DMS 273 (cell line): ENCODE results near the gene PSG3.
A peak's percentile ranks its signal among the peaks of the same experiment; 100 is the strongest.
"Not testable (repeated sequence)": the region's sequence is repeated elsewhere in the genome, so short reads cannot be mapped to it uniquely, and the experiment has no call there.

ENCODE experiments used
- DNase-seq: peaks from one replicate; lab custom pipeline; 2025; ENCODE audit not compliant: unreplicated experiment; lab: John Stamatoyannopoulos, UW

Gene PSG3

DNA sequence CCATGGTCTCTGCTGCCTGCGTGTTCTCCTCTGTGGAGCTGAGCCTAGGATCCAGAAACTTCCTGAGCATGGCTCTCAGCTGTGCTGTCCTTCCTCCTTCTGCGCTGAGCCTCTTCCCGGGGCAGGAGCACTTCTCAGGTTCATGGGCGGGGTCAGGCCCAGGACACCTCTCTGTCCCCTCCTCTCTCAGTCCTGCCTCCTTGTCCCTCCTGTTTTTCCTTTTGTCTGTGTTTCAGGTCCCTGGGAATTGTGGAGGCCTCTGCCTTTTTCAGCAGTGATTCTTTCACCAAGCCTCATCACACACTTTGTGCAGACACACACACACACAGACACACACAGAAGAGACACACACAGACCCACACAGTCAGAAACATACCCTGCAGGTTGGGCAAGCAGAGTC lies at the start of gene PSG3:
Gene PSG3 (minus strand): TSS at position 101 of the 400 bp plus-strand sequence. CDS start 97 bp downstream, at position 4.
- not testable (repeated sequence) for DNase-seq

DNA sequence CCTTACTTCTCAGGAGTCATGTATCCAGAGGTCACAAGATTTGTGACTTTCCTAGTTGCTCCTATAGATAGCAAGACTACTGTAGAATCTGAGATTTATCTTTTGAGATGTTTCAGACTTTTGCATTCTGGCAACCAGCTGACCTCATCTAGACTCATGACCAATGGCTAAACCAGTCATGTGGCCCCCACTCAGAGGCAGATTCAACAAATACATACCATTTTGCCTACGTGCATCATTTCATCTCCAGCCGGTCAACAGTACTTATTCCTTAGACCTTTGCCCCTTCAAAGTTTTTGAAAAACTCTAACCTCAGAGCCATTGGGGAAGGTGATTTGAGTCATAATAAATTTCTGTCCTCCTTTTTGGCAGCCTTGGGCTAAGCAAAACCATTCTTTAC lies 48.5 kb upstream of the PSG3 start:
- not testable (repeated sequence) for DNase-seq

DNA sequence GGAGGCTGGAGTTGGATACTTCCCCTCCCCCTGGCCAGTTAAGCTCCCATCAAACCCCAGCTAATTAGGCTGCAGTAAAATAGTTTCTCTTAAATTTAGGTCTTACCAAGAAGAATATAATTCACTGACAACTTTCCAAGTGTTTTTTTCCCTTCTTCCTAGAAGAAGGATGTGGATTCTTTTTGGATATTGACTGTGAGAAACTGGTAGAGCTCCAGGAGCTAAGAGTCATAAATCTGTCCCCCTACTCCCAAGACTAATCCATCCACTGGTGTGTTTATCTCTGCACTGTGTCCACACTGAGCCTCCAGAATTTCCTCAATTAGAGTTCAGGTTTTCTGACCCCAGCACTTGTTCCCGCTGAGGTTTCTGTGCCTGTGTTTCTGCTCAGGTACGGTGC lies 47.5 kb upstream of the PSG3 start:
- DNase-seq: not testable (repeated sequence)

DNA sequence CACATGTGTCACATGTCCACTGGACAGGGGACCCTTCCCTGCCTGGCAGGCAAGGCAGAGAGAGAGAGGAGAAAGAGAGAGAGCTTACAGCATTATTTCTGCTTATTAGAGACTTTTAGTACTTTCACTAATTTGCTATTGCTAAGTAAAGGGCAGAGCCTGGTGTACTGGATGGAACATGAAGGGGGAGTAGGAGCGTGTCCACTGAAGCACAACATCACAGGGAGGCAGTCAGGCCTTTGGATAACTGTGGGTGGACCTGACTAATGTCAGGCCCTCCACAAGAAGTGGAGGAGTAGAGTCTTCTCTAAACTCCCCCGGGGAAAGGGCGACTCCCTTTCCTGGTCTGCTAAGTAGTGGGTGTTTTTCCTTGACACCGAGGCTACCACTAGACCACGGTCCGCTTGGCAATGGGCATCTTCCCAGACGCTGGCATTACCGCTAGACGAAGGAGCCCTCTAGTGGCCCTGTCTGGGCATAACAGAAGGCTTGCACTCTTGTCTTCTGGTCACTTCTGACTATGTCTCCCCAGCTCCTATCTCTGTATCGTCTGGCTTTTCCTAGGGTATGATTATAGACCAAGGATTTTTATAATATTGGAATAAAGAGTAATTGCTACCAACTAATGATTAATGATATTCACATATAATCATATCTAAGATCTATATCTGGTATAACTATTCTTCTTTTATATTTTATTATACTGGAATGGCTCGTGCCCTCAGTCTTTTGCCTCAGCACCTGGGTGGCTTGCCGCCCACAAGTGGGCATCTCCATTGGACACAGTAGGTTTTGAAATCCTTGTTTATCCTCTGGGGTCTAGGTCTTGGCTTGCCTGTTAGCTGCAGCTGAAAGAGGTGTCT lies 36.7 kb upstream of the PSG3 start:
- DNase-seq: peak; percentile 70

DNA sequence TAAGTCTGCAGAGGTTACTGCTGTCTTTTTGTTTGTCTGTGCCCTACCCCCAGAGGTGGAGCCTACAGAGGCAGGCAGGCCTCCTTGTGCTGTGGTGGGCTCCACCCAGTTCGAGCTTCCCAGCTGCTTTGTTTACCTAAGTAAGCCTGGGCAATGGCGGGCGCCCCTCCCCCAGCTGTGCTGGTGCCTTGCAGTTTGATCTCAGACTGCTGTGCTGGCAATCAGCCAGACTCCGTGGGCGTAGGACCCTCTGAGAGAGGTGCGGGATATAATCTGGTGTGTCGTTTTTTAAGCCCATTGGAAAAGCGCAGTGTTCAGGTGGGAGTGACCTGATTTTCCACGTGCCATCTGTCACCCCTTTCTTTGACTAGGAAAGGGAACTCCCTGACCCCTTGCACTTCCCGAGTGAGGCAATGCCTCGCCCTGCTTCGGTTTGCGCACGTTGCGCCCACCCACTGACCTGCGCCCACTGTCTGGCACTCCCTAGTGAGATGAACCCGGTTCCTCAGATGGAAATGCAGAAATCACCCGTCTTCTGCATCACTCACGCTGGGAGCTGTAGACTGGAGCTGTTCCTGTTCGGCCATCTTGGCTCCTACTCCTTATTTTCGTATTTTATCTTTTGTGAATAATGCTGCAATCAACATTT lies 34.4 kb upstream of the PSG3 start:
- not testable (repeated sequence) for DNase-seq

DNA sequence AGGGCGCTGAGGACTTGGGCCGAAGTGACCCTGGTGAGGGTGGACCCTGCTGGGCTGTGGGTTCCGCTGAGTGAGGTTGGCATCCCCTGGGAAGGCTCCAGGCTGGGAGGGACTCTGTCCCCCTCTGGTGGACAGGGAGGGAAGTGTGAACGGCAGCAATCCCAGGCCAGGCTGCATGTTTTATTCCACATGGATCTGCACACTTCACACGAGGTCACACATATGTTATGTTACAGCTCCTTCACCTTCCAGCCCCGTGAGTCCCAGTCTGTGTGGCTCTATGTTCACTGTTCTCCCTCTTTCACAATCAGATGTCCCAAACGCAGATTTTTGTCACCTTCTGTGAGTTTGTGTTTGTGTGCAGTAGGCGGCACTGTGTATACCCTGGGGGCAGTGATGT lies 27.0 kb upstream of the PSG3 start:
- DNase-seq: not testable (repeated sequence)

GRCh38 chr19:42766871-42767270 lies 26.6 kb upstream of the PSG3 start:
- not testable (repeated sequence) for DNase-seq

DNA sequence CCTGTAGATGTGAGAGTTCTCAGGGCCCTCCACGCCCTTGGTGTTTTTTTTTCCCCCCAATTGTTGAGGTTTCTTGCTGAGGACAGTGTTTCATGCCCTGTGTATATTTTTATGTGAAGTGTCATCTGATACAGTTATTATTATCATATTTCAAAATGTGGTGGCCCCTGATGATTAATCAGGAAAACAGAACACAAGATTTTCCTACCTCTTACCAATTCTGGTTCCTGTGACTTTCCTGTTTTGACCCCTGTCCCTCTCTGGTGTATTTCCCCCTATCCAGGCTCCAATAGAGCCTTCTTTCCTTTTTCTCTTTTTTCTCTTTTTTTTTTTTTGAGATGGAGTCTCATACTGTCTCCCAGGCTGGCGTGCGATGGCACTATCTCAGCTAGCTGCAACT lies 24.6 kb upstream of the PSG3 start:
- no peak for DNase-seq

GRCh38 chr19:42762789-42763188 lies 22.5 kb upstream of the PSG3 start:
- DNase-seq: no peak

GRCh38 chr19:42761924-42762295 lies 21.6 kb upstream of the PSG3 start:
- DNase-seq: not testable (repeated sequence)

- DNase-seq: not testable (repeated sequence)
Observed at GRCh38 chr19:42760954-42761923, 21.0 kb upstream of the PSG3 start.

DNA sequence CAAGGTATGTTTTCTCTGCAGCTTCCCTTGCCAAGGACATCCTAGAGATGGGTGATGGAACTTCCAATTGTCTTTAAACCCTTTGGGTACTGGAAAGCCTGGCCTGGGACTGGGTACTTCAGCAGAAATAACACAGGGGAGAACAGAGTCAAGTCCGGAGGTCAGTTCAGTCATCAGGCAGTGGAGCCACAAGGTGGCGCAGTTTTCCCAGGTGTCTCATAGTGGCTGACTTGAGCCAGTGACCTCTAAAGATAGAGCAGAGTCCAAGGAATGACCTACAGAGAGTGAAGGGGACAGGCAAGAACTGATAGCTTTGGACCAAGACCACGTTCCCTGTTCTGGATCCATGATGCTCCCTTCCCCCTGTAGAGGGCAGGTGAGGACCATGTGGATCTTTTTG lies 18.4 kb upstream of the PSG3 start:
- not testable (repeated sequence) for DNase-seq

GRCh38 chr19:42752246-42752645 lies 12.0 kb upstream of the PSG3 start:
- not testable (repeated sequence) for DNase-seq

- DNase-seq: peak; percentile 11
Observed at GRCh38 chr19:42741726-42742607, 1.7 kb upstream of the PSG3 start.

- DNase-seq: not testable (repeated sequence)
Observed at GRCh38 chr19:42737581-42738011, 2.7 kb downstream of the PSG3 start.

DNA sequence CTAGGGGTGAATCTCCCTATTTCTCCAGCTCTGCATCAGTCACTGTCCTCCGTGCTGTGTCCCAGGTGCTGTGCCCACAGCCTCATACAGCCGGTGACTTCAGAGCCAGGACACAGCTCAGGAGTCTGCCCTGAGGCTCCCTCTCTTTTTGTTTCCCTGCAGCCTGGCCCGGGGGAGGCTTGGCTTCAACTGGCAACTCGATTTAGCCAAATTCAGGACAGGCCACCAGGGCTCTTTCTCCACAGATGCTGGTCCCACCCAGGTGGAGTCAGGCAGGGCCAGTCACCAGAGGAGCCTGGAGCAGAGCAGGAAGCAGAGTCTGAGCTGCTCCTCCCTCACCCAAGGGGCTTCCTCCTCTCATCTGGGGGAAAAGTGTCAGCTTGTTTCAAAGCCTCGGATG lies 11.9 kb downstream of the PSG3 start:
- not testable (repeated sequence) for DNase-seq

DNA sequence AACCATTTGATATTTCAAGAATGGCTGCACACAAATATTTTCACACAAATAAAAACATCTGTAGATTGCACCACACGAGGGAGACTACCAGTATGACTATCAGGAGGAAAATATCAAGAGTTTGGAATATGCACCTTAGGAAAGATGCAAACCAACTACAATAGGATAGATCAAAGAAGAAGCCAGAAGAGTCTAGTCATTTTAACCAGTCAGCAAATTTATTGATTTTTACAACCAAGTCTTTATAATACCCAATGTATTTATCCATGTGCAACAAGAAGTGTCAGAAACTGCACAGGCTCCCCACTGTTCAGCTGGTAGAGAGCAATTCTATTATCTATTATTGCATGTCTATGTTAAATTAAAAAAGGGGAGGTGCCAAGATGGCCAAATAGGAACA lies 26.3 kb downstream of the PSG3 start:
- not testable (repeated sequence) for DNase-seq

GRCh38 chr19:42712753-42713152 lies 27.5 kb downstream of the PSG3 start:
- DNase-seq: not testable (repeated sequence)

DNA sequence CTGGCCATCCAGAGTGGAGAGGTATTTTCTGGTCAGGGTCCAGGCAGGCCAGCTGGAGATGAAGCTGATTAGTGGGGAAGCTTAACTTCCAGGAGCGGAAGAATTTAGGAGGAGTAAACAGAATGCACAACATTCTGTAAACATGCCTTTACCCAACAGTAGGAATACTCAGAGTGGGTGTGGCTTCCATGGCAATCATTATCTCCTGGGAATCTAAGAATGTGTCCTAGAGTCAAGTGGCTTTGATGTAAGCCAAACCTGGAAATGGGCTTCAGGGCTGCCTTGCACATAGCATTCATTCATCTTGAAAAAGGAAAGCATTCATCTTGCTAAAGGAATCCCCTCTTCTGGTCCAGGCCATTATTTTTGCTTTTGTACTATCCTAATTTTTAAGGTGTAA lies 29.3 kb downstream of the PSG3 start:
- DNase-seq: not testable (repeated sequence)

DNA sequence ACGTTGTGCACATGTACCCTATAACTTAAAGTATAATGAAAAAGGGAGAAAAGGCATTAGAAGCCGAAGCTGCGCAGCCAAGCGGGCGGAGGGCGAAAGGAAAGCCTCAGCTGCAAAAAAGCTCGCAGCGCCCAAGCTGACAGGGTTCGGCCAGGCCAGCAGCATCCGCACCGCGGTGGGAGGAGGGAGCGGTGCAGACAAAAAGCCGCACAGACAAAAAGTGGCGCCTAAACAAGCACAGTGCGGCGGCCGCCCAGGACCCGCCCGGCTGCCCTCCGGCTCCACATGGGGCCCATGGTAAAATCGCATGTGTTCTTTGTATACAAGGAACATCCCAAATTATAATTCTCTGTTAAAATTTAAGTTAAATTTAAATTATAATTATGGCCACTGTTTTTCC lies 42.4 kb downstream of the PSG3 start:
- no peak for DNase-seq
